ENCODE results near the gene IFT22. TPM values are rescaled to one million over a fixed set of nuclear protein-coding genes. Genes with fewer than 3 reads are reported as not detected.

The IFT22 gene
- polyA plus RNA-seq, 1 of the 3 experiments (the other 2 are of a cell fraction): 66.7 TPM

GRCh38 chr7:101308245-101309085, 13.1 kb downstream of the IFT22 start:
- no peaks in the 10 kb centered on the region; a peak in 1 of 4 replicates for H3K4me1 ChIP-seq (ENCODE audit: control insufficient read depth in 1 of 2, insufficient read depth in 2 of 2, low read depth in 1 of 2, low read length in 1 of 2)
- no peak overlapping the region for H3K27ac ChIP-seq (ENCODE audit: low read depth in 2 of 2, low read length in 1 of 2)
- H3K27me3 ChIP-seq (ENCODE audit: insufficient read depth): peaks cover 4% of the 10 kb centered on the region; the same call in 1 of the 2 replicates
- H3K9ac ChIP-seq: no peak overlapping the region
- peak overlapping the region; percentile 81; the same call in 1 of the 2 replicates for H2AFZ ChIP-seq (ENCODE audit: low read depth)
- H3K36me3 ChIP-seq (replicated peaks in 1 of 2; ENCODE audit: control insufficient read depth in 1 of 2, insufficient read depth in 2 of 2, low read length in 1 of 2): no peaks in the 10 kb centered on the region
- peak; percentile 80 for DNase-seq
- no peaks in the 10 kb centered on the region for H3K9me2 ChIP-seq
- H3K79me2 ChIP-seq (ENCODE audit: insufficient read depth): no peaks in the 10 kb centered on the region
- no peaks in the 10 kb centered on the region for H3K9me3 ChIP-seq
- peak overlapping the region; percentile 37 to 46; a peak in 3 of 4 replicates for H3K4me3 ChIP-seq (ENCODE audit: low read depth in 2 of 2, low read length in 1 of 2)
- H4K20me1 ChIP-seq (ENCODE audit: insufficient read depth): no peaks in the 10 kb centered on the region
- POLR2A ChIA-PET: interaction anchor here (0.9 kb wide), 1 partner anchor 63 kb away, joined by 3 read pairs; no protein-coding TSS in a partner anchor
- TF ChIP-seq ELF1 (IDR thresholded peaks at IDR 0.05): no peak
- TF ChIP-seq TAF1 (IDR thresholded peaks at IDR 0.05; ENCODE audit: borderline replicate concordance, low read depth, low read length): no peak; the same call in 1 of the 2 replicates
- no peak for TF ChIP-seq EZH2phosphoT487 (IDR thresholded peaks at IDR 0.05; ENCODE audit: borderline replicate concordance, low read depth)
- TF ChIP-seq TCF12 (IDR thresholded peaks at IDR 0.05): no peak
- TF ChIP-seq MAX (IDR thresholded peaks at IDR 0.05; ENCODE audit: low read depth): peak; percentile 54
- no peaks in the 10 kb centered on the region for H3F3A ChIP-seq (replicated peaks; ENCODE audit: insufficient read depth)
- H3K4me2 ChIP-seq: peak overlapping the region; percentile 73
- CTCF ChIA-PET: interaction anchor here (1.0 to 4.0 kb wide), 7 partner anchors 13 to 414 kb away, joined by 3 to 14 read pairs (median 4); partner anchors contain the start of gene IFT22
- 46% methylated on average over 28 of the region's 62 CpGs for WGBS (ENCODE audit: low lambda C conversion rate)

GRCh38 chr7:101306307-101306706, 15.3 kb downstream of the IFT22 start:
- no peak overlapping the region for H3K4me3 ChIP-seq (ENCODE audit: low read depth in 2 of 2, low read length in 1 of 2)
- peaks cover under 1% of the 10 kb centered on the region; the same call in 1 of the 2 replicates for H3K9me3 ChIP-seq
- CTCF ChIA-PET: interaction anchor here (1.3 to 4.0 kb wide), 7 partner anchors 9 to 163 kb away, joined by 3 to 14 read pairs (median 5); no protein-coding TSS in a partner anchor

More at GRCh38 chr7:101306307-101306706, 15.3 kb downstream of the IFT22 start:
- Histone ChIP-seq H3K4me2 (no peak overlapping the region), H4K20me1 (ENCODE audit: insufficient read depth) (no peaks in the 10 kb centered on the region), H3F3A (replicated peaks; ENCODE audit: insufficient read depth) (no peaks in the 10 kb centered on the region), H3K4me1 (ENCODE audit: control insufficient read depth in 1 of 2, insufficient read depth in 2 of 2, low read depth in 1 of 2, low read length in 1 of 2) (no peaks in the 10 kb centered on the region; a peak in 1 of 4 replicates), H3K27ac (ENCODE audit: low read depth in 2 of 2, low read length in 1 of 2) (no peak overlapping the region), H3K27me3 (ENCODE audit: insufficient read depth) (peaks cover 14% of the 10 kb centered on the region), H2AFZ (ENCODE audit: low read depth) (no peak overlapping the region), H3K36me3 (replicated peaks in 1 of 2; ENCODE audit: control insufficient read depth in 1 of 2, insufficient read depth in 2 of 2, low read length in 1 of 2) (no peaks in the 10 kb centered on the region), H3K9me2 (no peaks in the 10 kb centered on the region), H3K9ac (no peak overlapping the region), H3K79me2 (ENCODE audit: insufficient read depth) (no peaks in the 10 kb centered on the region)
- no peak for DNase-seq
- WGBS (ENCODE audit: low lambda C conversion rate): 89% methylated on average over 9 of the region's 9 CpGs
- POLR2A ChIA-PET: no interaction called here
- no peak for TF ChIP-seq ZBTB33 (IDR thresholded peaks at IDR 0.05; ENCODE audit: borderline replicate concordance, low read depth)
- TF ChIP-seq PBX3 (IDR thresholded peaks at IDR 0.05): no peak
- no peak for TF ChIP-seq YY1 (IDR thresholded peaks at IDR 0.05; ENCODE audit: low read depth)
- TF ChIP-seq JUND (IDR thresholded peaks at IDR 0.05): no peak
- no peak for TF ChIP-seq RXRA (IDR thresholded peaks at IDR 0.05; ENCODE audit: borderline replicate concordance, low read depth)
- no peak for TF ChIP-seq CHD2 (IDR thresholded peaks at IDR 0.05; ENCODE audit: low read length, partially characterized antibody)
- TF ChIP-seq FOSL2 (IDR thresholded peaks at IDR 0.05; ENCODE audit: borderline replicate concordance, low read depth): no peak
- no peak for TF ChIP-seq EP300 (IDR thresholded peaks at IDR 0.05; ENCODE audit: borderline replicate concordance in 1 of 2, low read depth in 1 of 2, low read length in 1 of 2)

Measured in SK-N-SH (cell line).